Stimulated activated CD4-positive, alpha-beta T cell treated with anti-CD3 and anti-CD28 coated beads, TNF-alpha, amount 100 ng/mL, for 4 hours (primary cell): ENCODE measurements around the gene TAAR6.
A peak's percentile ranks its signal among the peaks of the same experiment; 100 is the strongest.
"Not testable (repeated sequence)": the region's sequence is repeated elsewhere in the genome, so short reads cannot be mapped to it uniquely, and the experiment has no call there.

Experiments used
- DNase-seq, 3 experiments: peaks; one replicate each; pipeline ENCODE4 v3.0.0-alpha.2; 2020; ENCODE audit warnings: low read depth in 3 of 3

The TAAR6 gene, protein sequence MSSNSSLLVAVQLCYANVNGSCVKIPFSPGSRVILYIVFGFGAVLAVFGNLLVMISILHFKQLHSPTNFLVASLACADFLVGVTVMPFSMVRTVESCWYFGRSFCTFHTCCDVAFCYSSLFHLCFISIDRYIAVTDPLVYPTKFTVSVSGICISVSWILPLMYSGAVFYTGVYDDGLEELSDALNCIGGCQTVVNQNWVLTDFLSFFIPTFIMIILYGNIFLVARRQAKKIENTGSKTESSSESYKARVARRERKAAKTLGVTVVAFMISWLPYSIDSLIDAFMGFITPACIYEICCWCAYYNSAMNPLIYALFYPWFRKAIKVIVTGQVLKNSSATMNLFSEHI

DNA sequence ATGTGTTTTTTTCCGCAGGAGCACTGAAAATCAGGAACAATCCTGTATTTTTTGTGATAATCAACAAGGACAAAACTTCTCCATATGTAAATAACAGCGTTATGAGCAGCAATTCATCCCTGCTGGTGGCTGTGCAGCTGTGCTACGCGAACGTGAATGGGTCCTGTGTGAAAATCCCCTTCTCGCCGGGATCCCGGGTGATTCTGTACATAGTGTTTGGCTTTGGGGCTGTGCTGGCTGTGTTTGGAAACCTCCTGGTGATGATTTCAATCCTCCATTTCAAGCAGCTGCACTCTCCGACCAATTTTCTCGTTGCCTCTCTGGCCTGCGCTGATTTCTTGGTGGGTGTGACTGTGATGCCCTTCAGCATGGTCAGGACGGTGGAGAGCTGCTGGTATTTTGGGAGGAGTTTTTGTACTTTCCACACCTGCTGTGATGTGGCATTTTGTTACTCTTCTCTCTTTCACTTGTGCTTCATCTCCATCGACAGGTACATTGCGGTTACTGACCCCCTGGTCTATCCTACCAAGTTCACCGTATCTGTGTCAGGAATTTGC is at the start of gene TAAR6:
Gene TAAR6 (plus strand): TSS at position 102 of the 557 bp plus-strand sequence. CDS start 0 bp downstream, at position 102.
- DNase-seq: no peak

DNA sequence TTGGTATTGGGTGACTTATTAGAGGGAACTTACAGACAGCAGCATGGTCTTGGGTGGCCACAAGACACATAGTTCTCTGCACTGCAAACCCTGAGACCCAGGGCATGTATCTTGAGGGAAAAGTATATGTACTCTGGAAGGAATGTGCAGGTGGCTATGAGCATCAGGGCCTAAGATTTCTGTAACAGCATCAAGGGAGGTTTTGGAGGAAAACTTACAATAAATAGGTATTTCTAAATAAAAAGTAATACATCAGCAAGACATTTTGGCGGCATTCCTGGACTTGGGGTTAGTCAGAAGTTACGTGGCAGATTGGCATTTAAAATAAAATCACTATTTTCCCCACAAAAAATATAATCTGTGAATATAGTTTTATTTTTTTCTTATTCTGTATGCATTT is 49.2 kb upstream of the TAAR6 start:
- no peak for DNase-seq

DNA sequence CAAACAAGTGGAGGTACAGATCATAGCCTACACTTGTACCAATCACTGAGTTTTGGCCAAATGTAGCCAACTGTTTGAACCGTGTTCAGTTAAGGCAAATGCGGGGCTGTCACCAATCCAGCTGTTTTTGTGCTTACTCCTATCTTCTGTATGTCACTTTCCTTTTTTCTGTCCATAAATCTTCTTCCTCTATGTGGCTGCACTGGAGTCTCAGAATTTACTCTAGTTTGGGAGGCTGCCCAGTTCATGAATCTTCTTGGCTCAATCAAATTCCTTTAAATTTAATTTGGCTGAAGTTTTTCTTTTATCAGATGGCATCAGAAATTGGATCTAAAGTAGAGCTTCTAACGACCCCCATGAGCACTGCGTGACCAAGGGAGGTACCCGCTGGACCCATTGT is 45.5 kb upstream of the TAAR6 start:
- DNase-seq: no peak

DNA sequence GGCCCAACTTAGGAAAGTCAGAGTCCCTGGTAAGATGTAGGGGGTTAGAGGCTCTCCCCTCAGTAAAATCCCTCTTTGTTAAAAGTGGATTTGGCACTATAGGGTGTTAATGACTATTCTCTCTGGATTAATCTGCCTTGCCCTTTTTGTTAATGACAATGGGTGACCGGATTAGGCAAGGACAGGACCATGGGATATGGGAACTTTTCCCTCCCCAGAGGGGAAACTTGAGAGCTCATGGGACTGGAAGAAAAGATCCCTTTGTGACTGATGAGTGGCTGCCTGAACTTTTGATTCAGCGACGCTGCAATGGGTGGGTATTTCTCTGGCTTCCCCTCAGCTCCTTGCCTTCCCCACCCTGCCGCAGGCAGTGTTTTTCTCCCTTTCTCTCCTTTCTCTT is 44.3 kb upstream of the TAAR6 start:
- DNase-seq: no peak

DNA sequence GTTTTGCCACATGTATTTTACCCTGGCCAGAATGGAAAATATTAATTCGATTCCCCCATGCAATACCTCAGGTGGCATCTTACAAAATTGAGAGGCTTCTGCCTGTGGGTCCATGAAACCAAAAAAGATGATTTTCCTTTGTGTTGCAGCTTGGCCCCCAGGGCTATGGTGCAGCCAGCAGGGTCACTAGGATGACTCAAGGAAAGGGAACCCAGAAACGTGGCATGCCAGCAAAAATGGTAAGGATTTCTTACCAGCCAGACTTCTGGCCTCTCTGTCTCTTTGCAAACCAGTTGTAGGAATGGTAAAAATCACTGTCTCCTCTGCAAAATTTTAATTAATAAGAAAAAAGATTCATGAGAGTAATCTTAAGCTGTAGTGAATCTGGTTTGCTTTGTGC is 43.7 kb upstream of the TAAR6 start:
- no peak for DNase-seq

DNA sequence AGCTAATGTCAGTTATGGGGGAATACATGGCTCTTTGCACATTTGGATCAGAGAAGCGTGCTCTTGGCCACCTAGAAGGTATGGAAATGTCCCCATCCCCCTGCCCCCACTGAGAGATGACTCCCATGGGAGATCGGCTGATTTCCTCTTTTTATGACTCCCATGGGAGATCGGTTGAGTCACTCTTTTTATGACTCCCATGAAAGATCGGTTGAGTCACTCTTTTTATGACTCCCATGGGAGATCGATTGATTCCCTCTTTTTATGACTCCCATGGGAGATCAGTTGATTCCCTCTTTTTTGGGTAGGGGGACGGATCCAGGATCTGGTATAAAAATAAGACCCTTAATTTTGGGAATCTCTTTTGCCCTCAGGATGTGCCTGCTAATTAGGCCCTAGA is 42.3 kb upstream of the TAAR6 start:
- no peak for DNase-seq

DNA sequence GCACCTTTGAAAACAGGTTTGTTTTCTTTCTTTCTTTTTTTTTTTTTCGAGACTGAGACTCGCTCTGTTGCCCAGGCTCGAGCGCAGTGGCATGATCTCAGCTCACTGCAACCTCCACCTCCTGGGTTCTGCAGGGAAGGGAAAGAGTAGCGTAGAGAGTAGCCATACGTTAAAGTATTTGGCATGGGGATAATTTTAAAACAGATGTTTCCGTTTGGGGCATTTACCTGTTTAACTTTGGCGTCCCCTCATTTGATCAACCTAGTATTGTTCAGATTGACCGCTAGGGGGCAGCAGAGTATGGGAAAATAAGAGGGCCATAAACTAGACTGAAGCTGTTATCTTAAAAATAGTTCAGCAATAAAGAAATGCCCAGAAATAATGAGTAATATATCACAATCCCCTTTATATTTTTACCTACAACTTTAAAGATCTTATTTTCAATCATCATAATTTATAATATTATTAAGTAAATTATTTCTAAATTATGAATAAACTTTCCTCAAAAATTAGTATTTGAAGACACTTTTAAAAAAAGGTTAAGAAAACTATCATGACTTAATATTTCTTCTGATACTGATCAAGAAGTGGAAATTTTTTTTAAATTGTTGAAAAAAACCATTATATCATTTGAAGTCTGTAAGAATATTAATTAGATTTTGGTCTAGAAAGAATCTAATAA is 39.7 kb upstream of the TAAR6 start:
- DNase-seq: peak; percentile 10 to 54 (median 24)

DNA sequence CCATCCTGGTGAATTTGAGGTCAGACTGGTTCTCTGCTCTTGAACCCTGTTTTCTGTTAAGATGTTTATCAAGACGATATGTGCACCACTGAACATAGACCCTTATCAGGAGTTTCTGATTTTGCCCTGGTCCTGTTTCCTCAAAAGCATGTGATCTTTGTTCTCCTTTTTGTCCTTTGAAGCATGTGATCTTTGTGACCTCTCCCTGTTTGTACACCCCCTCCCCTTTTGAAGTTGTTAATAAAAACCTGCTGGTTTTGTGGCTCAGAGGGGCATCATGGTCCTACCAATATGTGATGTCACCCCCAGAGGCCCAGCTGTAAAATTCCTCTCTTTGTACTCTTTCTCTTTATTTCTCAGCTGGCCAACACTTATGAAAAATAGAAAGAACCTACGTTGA is 35.6 kb upstream of the TAAR6 start:
- DNase-seq: not testable (repeated sequence)

DNA sequence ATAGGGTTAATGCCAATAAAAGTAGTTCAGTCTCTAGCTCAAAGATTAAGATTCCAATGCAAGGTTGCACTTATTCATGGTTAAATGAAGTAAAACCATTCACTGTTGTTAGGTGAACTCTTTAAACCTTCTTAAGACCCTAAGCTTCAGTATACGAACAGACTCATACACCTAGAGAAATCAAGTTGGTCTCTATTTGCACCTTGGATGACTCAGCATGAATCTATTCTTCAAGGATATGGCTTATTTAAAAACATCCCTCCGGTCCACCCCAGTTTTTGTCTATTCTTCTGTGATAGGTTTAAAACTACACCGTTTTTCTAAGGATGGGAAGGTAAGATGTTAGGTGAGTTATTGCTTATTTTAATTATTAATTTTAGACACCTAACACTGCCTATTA is 33.0 kb upstream of the TAAR6 start:
- DNase-seq: no peak

DNA sequence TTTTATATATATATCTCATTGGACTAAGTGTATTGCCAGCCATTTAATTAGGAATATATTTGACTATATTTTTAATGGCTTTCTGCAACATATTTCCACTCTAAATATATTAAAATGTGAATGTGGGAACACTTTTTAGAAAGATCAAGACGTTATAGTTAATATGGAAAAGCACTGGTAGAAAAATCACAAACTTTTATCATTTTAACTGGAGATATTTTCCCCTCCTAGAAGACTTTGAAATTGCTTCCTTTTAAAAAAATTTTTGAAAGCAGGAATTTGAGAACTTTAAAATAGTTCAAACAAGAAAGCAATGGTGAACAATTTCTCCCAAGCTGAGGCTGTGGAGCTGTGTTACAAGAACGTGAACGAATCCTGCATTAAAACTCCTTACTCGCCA is 32.1 kb upstream of the TAAR6 start, which contains the start of gene TAAR9:
Gene TAAR9 (plus strand): TSS at position 301 of the 400 bp plus-strand sequence. CDS start 13 bp downstream, at position 314.
- DNase-seq: no peak

DNA sequence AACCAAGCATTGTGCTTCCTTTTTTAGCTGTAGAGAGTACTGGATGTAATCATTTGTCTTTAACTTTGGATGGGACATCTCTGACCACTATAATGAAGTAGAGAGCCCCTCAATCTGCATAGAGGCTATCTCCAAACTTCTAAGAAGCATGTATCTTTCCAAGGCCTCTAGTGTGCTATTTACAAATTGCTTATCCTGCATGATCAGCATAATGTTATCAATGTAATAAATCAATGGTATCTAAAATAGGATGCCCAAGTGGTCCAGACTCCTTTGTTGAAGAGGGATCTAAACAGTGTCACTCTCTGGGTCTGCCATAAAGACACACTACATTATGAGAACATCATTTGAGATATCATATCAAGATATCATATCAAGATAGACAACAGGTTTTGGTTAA is 25.3 kb upstream of the TAAR6 start:
- DNase-seq: no peak

DNA sequence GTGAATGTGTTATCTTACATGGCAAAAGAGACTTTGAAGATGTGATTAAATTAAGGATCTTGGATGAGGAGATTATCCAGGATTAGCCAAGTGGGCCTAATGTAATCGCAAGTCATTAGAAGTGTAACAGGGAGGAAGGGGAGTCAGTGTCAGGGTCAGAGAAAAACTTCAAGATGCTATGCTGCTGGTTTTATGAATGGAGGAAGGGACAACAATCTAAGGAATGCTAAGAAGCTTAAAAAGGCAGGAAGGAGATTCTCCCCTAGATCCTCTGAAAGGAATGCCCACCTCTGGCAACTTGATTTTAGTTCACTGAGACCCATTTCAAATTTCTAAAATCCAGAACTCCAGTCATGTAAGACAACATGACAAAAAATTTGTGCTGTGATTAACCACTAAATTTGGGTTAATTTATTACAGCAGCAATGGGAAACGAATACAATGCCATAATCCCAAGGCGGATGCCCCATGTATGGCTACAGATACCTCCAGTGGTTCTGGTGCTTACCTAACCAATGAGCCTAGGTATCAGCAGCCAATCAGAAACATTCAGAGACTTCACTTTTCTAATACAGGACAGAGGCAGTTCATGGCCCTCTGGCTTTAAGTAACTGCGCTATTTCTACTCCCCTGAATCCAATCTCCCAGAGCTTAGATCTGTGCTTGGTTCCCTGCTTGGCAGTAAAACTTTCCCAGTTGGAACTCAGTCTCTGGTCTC is 21.2 kb upstream of the TAAR6 start:
- no peak for DNase-seq

DNA sequence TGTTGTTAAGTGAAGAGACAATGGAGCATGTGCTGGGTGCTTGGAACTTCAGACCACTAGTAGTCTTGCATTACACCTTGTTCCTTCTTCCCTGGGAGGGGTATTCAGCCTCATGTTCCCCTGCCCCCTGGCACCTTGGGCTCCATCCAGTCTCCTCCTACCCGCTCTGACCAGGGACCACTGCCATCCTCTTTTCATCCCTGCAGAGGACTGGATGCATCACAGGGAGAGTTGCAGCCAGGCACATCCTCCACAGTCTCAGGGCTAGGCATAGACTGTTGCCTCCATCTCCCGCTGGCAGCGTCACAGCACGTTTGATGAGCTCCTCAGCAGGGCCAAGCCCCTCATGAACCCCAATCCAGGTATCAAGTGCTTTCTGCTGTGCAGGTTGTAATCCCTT is 18.9 kb upstream of the TAAR6 start:
- no peak for DNase-seq

DNA sequence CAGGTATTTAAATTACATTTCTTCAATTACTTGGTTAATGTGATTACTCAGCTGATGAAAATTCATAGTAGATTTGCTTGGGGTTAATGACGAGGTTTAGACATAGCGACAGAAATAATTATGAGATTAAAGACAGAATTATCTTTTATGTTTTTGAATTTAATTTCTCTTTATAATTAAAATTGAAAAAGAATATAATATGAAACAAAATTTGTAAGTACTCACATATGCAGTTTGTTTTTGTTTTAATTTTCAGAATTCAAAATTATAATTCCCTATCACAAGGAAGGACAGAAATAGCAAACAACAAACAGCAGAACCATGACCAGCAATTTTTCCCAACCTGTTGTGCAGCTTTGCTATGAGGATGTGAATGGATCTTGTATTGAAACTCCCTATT is 17.8 kb upstream of the TAAR6 start, which contains the start of gene TAAR8:
Gene TAAR8 (plus strand): TSS at position 301 of the 400 bp plus-strand sequence. CDS start 21 bp downstream, at position 322.
- DNase-seq: no peak

DNA sequence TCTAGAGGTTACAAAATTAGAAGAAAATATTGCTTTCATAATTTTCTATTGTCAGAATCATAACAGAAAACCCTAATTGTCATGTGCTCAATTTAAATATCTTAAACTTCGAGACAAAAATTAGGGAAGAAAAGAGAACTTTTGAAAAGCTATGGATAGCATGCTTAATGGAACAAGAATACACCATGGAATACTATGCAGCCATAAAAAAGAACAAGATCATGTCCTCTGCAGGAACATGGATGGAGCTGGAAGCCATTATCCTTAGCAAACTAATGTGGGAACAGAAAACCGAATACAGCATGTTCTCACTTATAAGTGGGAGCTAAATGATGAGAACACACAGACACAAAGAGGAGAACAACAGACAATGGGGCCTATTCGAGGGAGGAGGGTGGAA is 10.0 kb upstream of the TAAR6 start:
- DNase-seq: not testable (repeated sequence)

DNA sequence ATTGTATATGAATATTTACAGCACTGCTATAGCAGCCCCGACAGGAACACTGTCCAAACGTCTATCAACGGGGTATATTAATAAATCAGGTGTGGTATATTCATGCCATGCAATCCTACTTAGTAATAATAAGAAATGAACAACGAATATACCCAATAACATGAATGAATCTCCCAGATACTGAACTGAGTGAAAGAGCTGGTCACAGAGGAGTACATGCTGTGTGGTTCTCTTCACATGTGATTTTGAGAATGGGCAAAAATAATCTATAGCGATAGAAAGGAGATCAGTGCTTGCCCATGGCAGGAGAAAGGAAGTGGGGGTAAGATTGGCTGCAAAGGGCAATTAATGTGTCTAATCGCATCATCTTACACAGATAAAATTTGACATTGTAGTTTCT is 3.7 kb upstream of the TAAR6 start:
- DNase-seq: no peak

DNA sequence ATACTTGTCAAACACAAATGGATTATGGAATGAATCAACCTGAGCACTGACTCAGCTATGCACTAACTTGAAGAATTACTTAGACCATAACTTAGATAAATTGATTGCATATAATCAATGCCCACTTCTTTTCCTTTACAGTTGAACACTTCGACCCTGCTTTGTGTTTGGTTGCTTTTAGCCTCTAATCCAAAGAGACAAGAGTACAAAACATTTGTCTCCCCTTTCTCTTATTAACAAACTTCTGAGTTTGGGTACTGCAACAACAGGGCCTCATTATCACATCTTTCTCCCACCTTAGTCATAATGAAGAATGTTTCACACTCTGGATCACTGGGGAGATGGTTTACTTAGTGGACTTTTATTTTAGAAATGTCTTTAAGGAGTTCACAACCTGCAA is 2.6 kb upstream of the TAAR6 start:
- no peak for DNase-seq

DNA sequence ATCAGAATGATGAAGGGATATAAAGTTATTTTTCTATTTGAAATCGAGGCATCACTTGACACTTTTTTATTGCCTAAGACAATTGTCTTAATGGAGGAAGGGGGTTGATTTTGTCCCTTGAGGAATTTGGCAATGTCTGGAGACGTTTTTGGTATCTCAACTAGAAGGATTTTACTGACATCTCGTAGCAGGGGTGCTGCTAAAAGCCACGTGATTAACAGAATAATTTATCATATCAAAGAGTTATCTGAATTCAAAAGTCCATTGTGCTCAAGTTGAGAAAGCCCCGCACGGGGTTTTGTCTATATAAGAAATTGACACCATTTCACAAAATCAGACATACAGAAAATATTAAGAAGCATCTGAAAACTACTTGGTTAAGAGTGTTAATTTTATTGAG is 1.5 kb upstream of the TAAR6 start:
- no peak for DNase-seq

DNA sequence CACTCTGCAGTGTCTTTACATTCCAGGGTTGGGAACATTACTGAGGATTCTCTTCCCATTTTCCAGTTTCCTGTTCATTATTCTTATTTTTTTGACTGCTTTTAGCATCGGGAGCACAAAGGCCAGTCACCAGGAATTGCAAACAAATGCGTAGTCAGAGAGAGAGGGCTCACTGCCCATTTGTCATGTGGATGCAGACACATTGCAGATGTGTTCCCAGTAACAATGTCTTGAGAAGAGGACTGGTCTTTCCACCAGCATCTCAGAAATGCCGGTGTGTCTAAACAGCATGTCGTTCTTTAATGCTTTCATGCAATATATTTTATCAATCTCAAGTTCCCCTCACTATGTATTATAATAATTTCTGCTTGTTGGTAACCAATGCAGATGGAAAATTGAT is 952 bp upstream of the TAAR6 start:
- DNase-seq: no peak

DNA sequence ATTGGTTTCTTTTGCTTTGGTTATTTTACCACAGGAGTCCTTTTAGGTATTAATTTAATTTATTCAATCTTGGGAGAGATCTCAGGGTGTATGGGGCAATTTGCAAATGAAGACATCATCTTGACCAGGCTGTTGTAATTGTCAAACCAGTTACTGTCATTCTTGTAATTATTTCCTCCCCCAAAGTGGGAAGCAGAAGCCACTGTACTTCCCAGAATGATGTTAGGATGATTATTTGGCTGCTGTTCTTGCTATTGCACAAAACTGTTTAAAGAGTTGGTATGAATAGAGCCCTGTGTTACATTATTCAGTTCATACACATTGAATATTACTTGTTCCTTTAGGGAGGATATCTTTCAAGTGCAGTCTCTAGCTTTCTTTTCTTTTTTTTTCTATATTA is 1.7 kb downstream of the TAAR6 start:
- no peak for DNase-seq

DNA sequence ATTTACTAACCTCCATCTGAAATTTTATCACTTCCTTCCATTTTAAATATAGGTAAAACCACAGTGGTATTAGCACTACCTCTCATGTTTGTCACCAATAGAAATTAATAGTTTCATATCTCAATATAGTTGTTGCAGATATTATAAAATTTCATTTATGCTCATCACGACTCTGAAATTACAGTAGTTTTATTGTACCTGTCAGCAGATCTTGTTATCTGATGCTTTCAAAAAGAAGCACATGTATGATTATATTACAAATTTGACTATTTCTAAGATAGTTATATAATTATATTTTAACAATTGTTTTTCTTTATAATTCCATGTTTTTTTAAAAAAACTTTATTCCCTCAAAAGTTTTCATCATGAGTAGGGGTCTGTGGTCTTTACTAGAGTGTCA is 14.6 kb downstream of the TAAR6 start:
- no peak for DNase-seq

DNA sequence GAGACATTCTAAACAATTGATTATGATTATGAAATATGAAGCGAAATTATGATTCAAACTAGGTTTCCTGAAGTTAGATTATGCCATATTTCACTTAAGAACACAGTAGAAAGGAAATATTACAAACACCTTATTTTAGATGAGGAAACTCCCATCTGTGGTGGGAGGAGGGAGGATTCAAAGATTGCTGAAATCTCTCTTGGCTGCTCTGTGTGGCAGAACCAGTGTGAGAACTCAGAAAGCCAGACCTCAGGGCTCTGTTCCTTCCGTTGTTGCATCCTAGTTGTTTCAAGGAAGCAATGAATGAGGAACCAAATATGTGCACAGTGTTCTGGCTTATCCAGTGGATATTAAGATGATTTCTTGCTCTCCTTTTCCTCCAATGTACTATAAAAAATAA is 17.3 kb downstream of the TAAR6 start:
- DNase-seq: no peak
